ENCODE data around the gene TMEM141.
A peak's percentile ranks its signal among the peaks of the same experiment; 100 is the strongest.

The TMEM141 gene

GRCh38 chr9:136761545-136761981 lies 29.6 kb upstream of the TMEM141 start:
- Histone ChIP-seq H3K9me3 (ENCODE audit: severe bottlenecking) (peaks cover under 1% of the 10 kb centered on the region), H3K36me3 (no peaks in the 10 kb centered on the region), H3K27ac (no peak overlapping the region), H3K4me3 (ENCODE audit: low read depth, low read length) (no peak overlapping the region), H3K27me3 (ENCODE audit: insufficient read depth, low read depth, severe bottlenecking) (no peaks in the 10 kb centered on the region)
- no peak for DNase-seq
- no peak for TF ChIP-seq CTCF (IDR thresholded peaks at IDR 0.05; ENCODE audit: low read depth, low read length)

DNA sequence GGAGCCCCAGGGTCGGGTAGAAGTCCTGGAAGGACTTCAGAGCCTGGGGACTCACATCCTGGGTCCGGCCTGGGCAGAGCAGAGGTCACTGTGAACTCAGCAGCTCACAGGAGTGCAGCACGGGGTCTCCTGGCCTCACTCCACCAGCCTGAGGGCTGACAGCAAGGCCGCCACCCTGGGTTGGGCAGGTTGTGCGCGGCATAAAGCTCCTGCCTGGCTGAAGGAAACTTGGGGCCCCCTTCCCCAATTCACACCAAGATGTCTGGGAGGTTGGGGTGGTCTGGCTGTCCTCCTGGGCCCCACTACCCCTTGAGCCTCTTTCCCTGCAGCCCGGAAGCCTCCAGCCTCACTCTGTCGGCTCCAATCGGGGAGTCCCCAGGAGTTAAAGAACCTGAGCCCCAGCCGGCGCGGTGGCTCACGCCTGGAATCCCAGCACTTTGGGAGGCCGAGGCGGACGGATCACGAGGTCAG lies 28.9 kb upstream of the TMEM141 start:
- H3K4me3 ChIP-seq (ENCODE audit: low read depth, low read length) = no peak overlapping the region
- no peak for DNase-seq

GRCh38 chr9:136762915-136763648 lies 28.1 kb upstream of the TMEM141 start:
- no peak for TF ChIP-seq CTCF (IDR thresholded peaks at IDR 0.05; ENCODE audit: low read depth, low read length)
- H3K27me3 ChIP-seq (ENCODE audit: insufficient read depth, low read depth, severe bottlenecking) = no peaks in the 10 kb centered on the region
- H3K36me3 ChIP-seq = no peaks in the 10 kb centered on the region
- no peak overlapping the region for H3K27ac ChIP-seq
- peak; percentile 70 for DNase-seq
- H3K9me3 ChIP-seq (ENCODE audit: severe bottlenecking) = no peaks in the 10 kb centered on the region
- no peak overlapping the region for H3K4me3 ChIP-seq (ENCODE audit: low read depth, low read length)

More for the DNA sequence above, 28.9 kb upstream of the TMEM141 start:
- Histone ChIP-seq H3K9me3 (ENCODE audit: severe bottlenecking) (no peaks in the 10 kb centered on the region), H3K27me3 (ENCODE audit: insufficient read depth, low read depth, severe bottlenecking) (no peaks in the 10 kb centered on the region), H3K36me3 (no peaks in the 10 kb centered on the region), H3K27ac (no peak overlapping the region)
- TF ChIP-seq CTCF (IDR thresholded peaks at IDR 0.05; ENCODE audit: low read depth, low read length) = no peak

DNA sequence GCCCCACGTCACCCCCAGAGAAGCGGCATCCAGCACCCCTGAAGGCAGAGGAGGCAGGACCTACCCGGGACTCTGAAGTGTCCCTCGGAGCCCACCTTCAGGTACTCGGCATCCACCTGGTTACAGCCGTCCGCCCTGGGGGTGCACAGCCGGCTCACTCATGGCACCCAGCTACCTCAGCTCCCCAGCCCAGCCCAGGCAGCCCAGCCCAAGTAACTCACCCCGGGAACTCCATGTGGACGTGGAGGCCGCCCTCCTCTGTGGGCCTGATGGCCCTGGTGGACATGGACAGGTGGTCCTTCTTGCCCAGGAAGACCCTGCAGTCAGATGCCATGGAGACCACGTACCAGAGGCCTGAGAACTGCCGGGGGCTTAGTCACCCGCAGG lies 27.5 kb upstream of the TMEM141 start:
- no peak overlapping the region for H3K4me3 ChIP-seq (ENCODE audit: low read depth, low read length)
- no peak overlapping the region for H3K27ac ChIP-seq
- no peaks in the 10 kb centered on the region for H3K36me3 ChIP-seq
- no peak for TF ChIP-seq CTCF (IDR thresholded peaks at IDR 0.05; ENCODE audit: low read depth, low read length)
- no peaks in the 10 kb centered on the region for H3K27me3 ChIP-seq (ENCODE audit: insufficient read depth, low read depth, severe bottlenecking)
- DNase-seq = no peak
- no peaks in the 10 kb centered on the region for H3K9me3 ChIP-seq (ENCODE audit: severe bottlenecking)

DNA sequence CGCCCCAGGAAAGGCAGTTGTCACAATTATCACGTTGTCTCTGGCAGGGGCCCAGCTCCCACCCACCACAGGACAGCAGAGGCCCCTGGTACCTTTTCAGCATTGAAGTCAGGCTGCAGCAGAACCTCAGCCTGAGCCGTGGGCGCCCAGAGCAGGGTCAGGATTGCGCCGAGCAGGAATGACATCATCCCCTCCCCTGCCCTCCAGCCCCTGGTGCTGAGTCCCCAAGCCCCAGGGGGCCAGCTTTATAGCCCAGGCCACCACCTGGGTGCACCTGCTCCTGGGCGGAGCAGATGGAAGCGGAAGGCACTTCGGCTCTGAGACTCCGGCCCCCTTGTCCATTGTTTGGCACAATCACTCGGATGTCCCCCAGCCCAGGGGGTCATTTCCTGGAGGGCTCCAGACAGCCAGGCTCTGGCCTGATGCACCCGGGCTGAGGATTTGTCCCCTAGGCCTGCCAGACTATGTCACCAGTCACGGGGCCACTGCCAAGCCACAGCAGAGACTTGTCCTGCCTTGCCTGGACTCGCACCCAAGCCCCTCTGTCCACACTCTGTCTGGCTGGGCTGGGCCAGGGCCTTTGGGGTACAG lies 26.7 kb upstream of the TMEM141 start, which contains the start of gene LCN15:
TSS of gene LCN15 (minus strand) at position 218 of the 591 bp plus-strand sequence. CDS start at position 188, 30 bp downstream.
- no peaks in the 10 kb centered on the region for H3K36me3 ChIP-seq
- H3K4me3 ChIP-seq (ENCODE audit: low read depth, low read length) = no peak within 1 kb of the TSS
- H3K9me3 ChIP-seq (ENCODE audit: severe bottlenecking) = no peaks in the 10 kb centered on the region
- no peak for TF ChIP-seq CTCF (IDR thresholded peaks at IDR 0.05; ENCODE audit: low read depth, low read length)
- H3K27me3 ChIP-seq (ENCODE audit: insufficient read depth, low read depth, severe bottlenecking) = no peaks in the 10 kb centered on the region
- H3K27ac ChIP-seq = 0 out of 2 replicates have a peak within 1 kb of the TSS, but pooled peaks have one; percentile 26
- no peak for DNase-seq

All from WERI-Rb-1 (cell line).